Mucosa of gallbladder (tissue), 1 donor: ENCODE data around the gene NINJ2. TPM values are rescaled to one million over a fixed set of nuclear protein-coding genes. Genes with fewer than 3 reads are reported as not detected.
A peak's percentile ranks its signal among the peaks of the same experiment; 100 is the strongest.

Source experiments
- DNase-seq: peaks from one replicate; pipeline ENCODE4 v3.0.0-alpha.2; 2020; ENCODE audit warnings: low spot score
- total RNA-seq: library from RNA; stranded (reverse); gene quantifications from one replicate; pipeline ENCODE4 v1.2.1, GENCODE V29; 2021
- donor health status: DM: no; HTN: no; CAD: no.

Gene NINJ2
- total RNA-seq, 1 donor from 2014 or later, result 1.7 TPM

DNA sequence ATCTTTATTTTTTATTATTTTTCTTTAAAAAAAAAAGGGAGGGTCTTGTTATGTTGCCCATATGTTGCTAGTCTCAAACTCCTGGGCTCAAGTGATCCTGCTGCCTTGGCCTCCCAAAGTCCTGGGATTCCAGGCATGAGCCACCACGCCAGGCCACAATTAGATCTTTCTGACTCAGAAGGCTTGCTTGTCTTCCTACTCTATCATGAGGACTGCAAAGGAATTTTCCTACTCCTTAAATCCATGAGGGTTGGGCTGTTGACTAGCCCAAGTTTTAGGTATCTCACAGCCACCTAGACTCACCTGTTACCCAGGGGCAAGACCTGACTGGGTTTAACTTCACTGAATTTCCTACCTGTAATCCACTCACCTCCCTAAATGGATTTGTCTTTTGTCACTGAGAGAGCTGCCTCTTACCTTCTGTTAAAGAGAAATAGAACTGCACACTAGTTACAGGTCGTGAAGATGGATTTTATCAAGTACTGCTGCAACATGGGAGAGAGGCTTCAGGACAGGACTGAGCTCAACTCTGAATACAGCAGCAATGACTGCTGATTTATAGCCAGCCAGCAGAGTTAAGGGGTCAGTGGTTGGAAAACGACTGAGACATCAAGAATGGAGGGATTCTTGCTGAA lies 131.2 kb downstream of the NINJ2 start:
- no peak for DNase-seq

DNA sequence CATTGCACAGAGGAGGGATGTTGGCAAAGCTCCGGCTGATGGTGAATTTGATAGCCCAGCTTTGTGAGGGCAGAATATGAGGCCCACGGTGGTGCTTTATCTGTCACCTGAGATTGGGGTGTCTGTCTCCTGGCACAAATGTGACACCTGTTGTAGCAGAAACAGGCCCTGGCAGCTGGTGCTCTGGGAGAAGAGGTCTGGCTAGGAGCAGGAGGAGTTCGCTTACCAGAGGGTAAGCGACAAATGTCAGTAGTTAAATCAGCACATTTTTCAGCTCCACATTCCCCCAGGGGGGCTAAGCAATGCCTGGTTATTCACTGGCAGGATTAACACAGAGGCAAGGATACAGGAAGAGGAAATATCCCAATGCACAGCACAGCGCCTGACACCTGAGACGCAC lies 132.4 kb downstream of the NINJ2 start:
- no peak for DNase-seq

DNA sequence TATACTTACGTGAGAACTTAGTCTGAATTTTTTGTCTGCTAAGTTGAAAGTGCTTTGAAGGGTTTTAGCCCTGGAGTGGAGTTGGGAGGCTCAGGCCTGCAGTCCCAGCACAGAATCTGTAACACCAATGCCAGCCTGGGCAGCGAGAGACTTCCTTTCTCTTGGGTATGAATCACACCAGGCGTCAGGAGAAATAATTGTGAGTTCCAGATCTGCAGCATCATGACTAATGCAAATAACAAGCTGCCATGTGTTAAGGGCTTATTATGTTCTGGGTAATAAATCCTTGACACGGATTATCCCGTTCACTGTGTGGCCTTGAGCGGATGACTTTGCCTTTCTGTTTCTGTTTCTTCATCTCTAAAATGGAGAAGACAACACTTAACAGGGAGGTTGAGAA lies 132.9 kb downstream of the NINJ2 start:
- DNase-seq, result no peak

DNA sequence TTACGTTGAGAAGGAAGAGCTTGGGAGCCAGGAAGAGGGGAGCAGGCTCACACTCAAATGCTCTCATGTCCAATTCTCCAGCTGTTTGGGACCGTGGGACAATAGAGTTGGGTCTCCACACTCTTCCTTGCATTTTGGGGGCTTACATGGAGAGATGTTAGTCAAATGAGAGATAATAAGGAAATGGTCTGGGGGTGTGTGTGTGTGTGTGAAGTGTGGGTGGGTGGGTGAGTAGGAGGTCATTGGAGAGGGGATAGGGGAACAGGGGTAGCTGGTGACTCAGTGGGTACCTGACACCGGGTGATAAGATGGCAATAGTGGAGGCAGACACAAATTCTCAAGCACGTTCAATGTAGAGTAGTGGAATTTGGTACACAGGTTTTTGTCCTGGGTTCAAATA lies 135.5 kb downstream of the NINJ2 start:
- no peak for DNase-seq

- no peak for DNase-seq
These were observed 136.0 kb downstream of the NINJ2 start for GRCh38 chr12:527241-527640.

DNA sequence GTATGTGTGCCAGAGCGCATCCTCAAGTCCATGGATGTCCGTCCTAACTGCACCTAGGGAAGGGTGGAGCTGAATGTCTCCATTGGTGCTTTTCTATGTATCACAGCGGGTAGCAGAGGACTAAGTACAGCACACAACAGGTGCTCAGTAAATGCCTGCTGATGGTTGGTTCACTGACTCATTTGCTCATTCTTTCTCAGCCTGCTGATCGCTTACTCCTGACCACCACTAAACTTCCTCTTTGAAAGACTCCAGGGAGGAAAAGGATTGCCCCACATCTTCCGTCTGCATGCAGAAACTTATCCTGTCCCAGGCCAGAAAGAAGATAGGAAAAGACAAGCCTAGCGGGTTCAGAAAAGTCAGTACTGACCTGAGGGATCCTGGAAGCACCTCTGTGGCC lies 137.2 kb downstream of the NINJ2 start:
- DNase-seq, result no peak

GRCh38 chr12:524167-524951 lies 138.9 kb downstream of the NINJ2 start:
- peak; percentile 45 for DNase-seq

GRCh38 chr12:522692-523378 lies 140.4 kb downstream of the NINJ2 start:
- no peak for DNase-seq

DNA sequence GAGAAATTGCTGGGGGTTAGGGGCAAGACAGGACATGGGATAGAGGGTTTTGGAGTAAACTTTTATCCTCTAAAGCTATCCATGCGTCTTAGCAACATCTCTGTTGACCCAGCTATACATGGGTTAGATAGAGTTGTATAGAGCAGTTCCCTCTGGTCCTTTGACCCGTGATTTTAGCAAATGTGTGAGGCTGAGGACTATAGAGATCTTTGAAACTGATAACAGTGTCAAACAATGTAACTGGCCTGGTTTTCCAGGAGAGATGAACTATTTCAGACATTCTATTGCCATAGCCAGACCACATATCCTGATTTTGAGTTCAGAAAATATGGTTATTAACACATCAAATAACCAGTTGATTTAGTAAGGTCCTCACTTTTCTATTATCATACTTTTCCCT lies 143.1 kb downstream of the NINJ2 start:
- no peak for DNase-seq

DNA sequence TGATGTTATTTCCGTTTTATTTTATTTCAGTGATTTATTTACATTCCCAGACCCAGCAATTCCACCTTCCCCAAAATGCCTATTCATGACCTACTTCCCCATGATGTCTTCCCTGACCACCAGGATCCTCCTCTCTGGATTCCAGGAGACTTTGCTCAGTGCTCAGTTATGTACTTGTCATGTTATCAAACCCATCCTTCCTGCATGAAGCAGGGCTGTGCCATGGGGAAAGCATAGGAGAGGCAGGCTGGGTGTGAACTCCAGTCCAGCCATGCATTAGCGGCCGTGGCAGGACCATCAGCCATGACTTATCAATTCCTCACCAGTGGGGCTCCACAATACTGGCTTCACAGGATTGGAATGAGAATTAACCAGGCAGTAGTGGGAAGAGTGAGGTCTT lies 145.7 kb downstream of the NINJ2 start:
- DNase-seq, result no peak

Other genes with a start within 250 kb of the NINJ2 start
- 26.4 TPM for gene B4GALNT3, start 203.5 kb downstream of the NINJ2 start, total RNA-seq
- 170 TPM for gene WNK1, start 89.1 kb upstream of the NINJ2 start, total RNA-seq